Kidney tubule cell (primary cell): ENCODE data around the gene CLEC4M.
"Not testable (repeated sequence)": the region's sequence is repeated elsewhere in the genome, so short reads cannot be mapped to it uniquely, and the experiment has no call there.

Experiments
- DNase-seq: peaks from one replicate; pipeline ENCODE4 v3.0.0-alpha.2; 2018; ENCODE audit warnings: low spot score

CLEC4M gene

DNA sequence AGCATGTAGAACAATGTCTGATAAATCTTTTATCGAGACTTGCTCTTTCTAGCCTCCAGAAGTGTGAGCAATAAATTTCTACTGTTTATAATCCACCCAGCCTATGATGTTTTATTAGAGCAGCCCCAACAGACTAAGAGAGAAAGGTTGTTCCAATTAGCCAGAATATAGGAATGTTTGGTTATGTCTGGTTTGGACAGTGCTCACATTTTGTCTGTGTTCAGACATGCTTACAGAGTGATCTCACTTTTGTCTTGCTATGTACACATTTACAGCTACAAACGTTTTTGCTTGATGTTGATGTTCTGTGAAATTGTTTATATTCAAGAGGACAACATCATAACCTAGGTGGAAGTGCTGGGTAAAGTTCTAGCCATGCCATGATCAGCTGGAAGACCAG is 48.9 kb downstream of the CLEC4M start:
- DNase-seq = no peak

- DNase-seq = no peak
Measured at GRCh38 chr19:7815325-7815724, 52.3 kb downstream of the CLEC4M start.

GRCh38 chr19:7816040-7816439 is 53.0 kb downstream of the CLEC4M start:
- not testable (repeated sequence) for DNase-seq

DNA sequence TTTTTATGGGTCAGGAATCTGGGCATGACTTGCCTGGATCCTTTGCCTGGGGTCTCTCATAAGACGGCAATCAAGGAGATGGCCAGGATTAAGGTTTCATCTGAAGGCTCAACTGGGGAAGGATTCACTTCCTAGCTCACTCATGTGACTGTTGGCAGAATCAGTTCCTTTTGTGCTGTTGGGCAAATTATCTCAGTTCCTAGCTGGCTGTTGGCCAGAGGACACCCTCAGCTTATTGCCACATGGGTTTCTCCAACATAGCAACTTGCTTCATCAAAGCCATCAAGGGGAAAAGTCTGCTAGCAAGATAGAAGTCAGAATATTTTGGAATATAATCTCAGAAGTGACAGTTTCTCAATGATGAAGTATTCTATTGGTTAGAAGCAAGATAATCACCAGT is 54.8 kb downstream of the CLEC4M start:
- no peak for DNase-seq

DNA sequence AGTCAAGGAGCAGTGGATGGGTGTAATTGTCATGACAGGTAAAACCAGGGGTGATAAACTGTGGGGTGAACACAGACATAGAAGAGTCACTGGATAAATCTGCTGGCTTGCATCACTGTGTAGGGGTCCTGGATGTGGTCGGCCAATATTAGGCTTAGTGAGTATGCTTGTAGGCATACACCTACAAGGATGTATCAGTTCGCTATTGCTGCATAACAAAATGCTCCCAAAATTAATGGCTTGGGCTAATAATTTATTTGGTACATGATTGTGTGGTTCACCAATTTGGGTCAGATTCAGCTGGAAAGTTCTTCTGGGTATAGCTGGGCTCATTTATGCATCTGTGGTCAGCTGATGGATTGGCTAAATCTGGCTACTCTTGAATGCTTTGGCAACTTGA is 55.8 kb downstream of the CLEC4M start:
- DNase-seq = no peak
